Measurements from ENCODE around the gene ZNF827.

Gene ZNF827

GRCh38 chr4:145819101-145819852 lies 119.3 kb downstream of the ZNF827 start:
- Mint-ChIP-seq H3K36me3 (ENCODE audit: low read depth) (peaks cover 93% of the 10 kb centered on the region), H3K4me1 (peaks cover 52% of the 10 kb centered on the region), H3K27me3 (ENCODE audit: low read depth, poor library complexity) (no peaks in the 10 kb centered on the region), H3K9me3 (no peaks in the 10 kb centered on the region), H3K27ac (no peak overlapping the region), H3K4me3 (no peak overlapping the region)
- DNase-seq: no peak
- TF ChIP-seq CTCF (IDR thresholded peaks at IDR 0.05): no peak

- peaks cover 39% of the 10 kb centered on the region for H3K4me1 Mint-ChIP-seq
- H3K9me3 Mint-ChIP-seq: peaks cover 1% of the 10 kb centered on the region
- peaks cover 2% of the 10 kb centered on the region for H3K27me3 Mint-ChIP-seq (ENCODE audit: low read depth, poor library complexity)
- peaks cover 93% of the 10 kb centered on the region for H3K36me3 Mint-ChIP-seq (ENCODE audit: low read depth)
- no peak overlapping the region for H3K27ac Mint-ChIP-seq
- no peak for TF ChIP-seq CTCF (IDR thresholded peaks at IDR 0.05)
- DNase-seq: no peak
- H3K4me3 Mint-ChIP-seq: no peak overlapping the region
These were observed 120.6 kb downstream of the ZNF827 start for GRCh38 chr4:145818011-145818410.

- Mint-ChIP-seq H3K9me3 (peaks cover 10% of the 10 kb centered on the region), H3K4me3 (no peak overlapping the region), H3K27ac (no peak overlapping the region), H3K4me1 (peaks cover 20% of the 10 kb centered on the region), H3K36me3 (ENCODE audit: low read depth) (peaks cover 97% of the 10 kb centered on the region), H3K27me3 (ENCODE audit: low read depth, poor library complexity) (peaks cover 2% of the 10 kb centered on the region)
- DNase-seq: no peak
- no peak for TF ChIP-seq CTCF (IDR thresholded peaks at IDR 0.05)
These were observed 122.5 kb downstream of the ZNF827 start for GRCh38 chr4:145816091-145816490.

- H3K4me1 Mint-ChIP-seq: peaks cover 15% of the 10 kb centered on the region
- H3K36me3 Mint-ChIP-seq (ENCODE audit: low read depth): peaks cover 99% of the 10 kb centered on the region
- no peak for DNase-seq
- peaks cover 15% of the 10 kb centered on the region for H3K9me3 Mint-ChIP-seq
- peaks cover 2% of the 10 kb centered on the region for H3K27me3 Mint-ChIP-seq (ENCODE audit: low read depth, poor library complexity)
- no peak for TF ChIP-seq CTCF (IDR thresholded peaks at IDR 0.05)
- H3K27ac Mint-ChIP-seq: no peak overlapping the region
- no peak overlapping the region for H3K4me3 Mint-ChIP-seq
These were observed 123.0 kb downstream of the ZNF827 start for GRCh38 chr4:145815626-145816025.

- Mint-ChIP-seq H3K4me1 (peaks cover 11% of the 10 kb centered on the region), H3K27ac (no peak overlapping the region), H3K4me3 (no peak overlapping the region), H3K27me3 (ENCODE audit: low read depth, poor library complexity) (peaks cover 2% of the 10 kb centered on the region), H3K36me3 (ENCODE audit: low read depth) (peaks cover 99% of the 10 kb centered on the region), H3K9me3 (peaks cover 20% of the 10 kb centered on the region)
- TF ChIP-seq CTCF (IDR thresholded peaks at IDR 0.05): no peak
- DNase-seq: no peak
These were observed 123.5 kb downstream of the ZNF827 start for GRCh38 chr4:145815027-145815612.

- Mint-ChIP-seq H3K4me1 (peaks cover 3% of the 10 kb centered on the region), H3K27ac (no peak overlapping the region), H3K36me3 (ENCODE audit: low read depth) (peaks cover 99% of the 10 kb centered on the region), H3K4me3 (no peak overlapping the region), H3K27me3 (ENCODE audit: low read depth, poor library complexity) (peaks cover 2% of the 10 kb centered on the region), H3K9me3 (peaks cover 28% of the 10 kb centered on the region)
- TF ChIP-seq CTCF (IDR thresholded peaks at IDR 0.05): no peak
- DNase-seq: no peak
These were observed 124.4 kb downstream of the ZNF827 start for GRCh38 chr4:145814246-145814645.
